SJCRH30 (cell line): ENCODE results near the gene ADSL. TPM values are rescaled to one million over a fixed set of nuclear protein-coding genes. Genes with fewer than 3 reads are reported as not detected.
A peak's percentile ranks its signal among the peaks of the same experiment; 100 is the strongest.

ENCODE experiments used
- DNase-seq, 2 experiments: peaks; one replicate each; pipeline ENCODE4 v3.0.0-alpha.2; 2015 to 2020
- H3K27ac ChIP-seq: fragments of 250-450 bp; sonication (Bioruptor Pico); 2 replicates; pipeline ENCODE4 v1.5.1; 2020; ENCODE audit warnings: mild to moderate bottlenecking, moderate library complexity
- H3K27me3 ChIP-seq: fragments of 250-450 bp; sonication (Bioruptor Pico); 2 replicates; pipeline ENCODE4 v1.5.1; 2020; ENCODE audit warnings: mild to moderate bottlenecking, moderate library complexity
- H3K36me3 ChIP-seq: fragments of 250-450 bp; sonication (Bioruptor Pico); 2 replicates; pipeline ENCODE4 v1.5.1; 2020; ENCODE audit warnings: mild to moderate bottlenecking, moderate library complexity
- H3K4me1 ChIP-seq: fragments of 250-450 bp; sonication (Bioruptor Pico); 2 replicates; pipeline ENCODE4 v1.5.1; 2020; ENCODE audit warnings: mild to moderate bottlenecking, moderate library complexity
- H3K4me3 ChIP-seq: fragments of 250-450 bp; sonication (Bioruptor Pico); 2 replicates; pipeline ENCODE4 v1.5.1; 2020; ENCODE audit warnings: mild to moderate bottlenecking, moderate library complexity
- H3K9me3 ChIP-seq: fragments of 250-450 bp; sonication (Bioruptor Pico); replicated peaks from 2 replicates; pipeline ENCODE4 v1.5.1; 2020; ENCODE audit warnings: mild to moderate bottlenecking, moderate library complexity
- total RNA-seq: library from RNA; depleted of rRNA; stranded (reverse); fragments of >200 nt; shearing (Covaris generic); gene quantifications from 2 replicates; pipeline ENCODE4 v1.2.3, GENCODE V29; 2014

The ADSL gene
- total RNA-seq, 1 experiment from 2014 or later = 134 TPM

DNA sequence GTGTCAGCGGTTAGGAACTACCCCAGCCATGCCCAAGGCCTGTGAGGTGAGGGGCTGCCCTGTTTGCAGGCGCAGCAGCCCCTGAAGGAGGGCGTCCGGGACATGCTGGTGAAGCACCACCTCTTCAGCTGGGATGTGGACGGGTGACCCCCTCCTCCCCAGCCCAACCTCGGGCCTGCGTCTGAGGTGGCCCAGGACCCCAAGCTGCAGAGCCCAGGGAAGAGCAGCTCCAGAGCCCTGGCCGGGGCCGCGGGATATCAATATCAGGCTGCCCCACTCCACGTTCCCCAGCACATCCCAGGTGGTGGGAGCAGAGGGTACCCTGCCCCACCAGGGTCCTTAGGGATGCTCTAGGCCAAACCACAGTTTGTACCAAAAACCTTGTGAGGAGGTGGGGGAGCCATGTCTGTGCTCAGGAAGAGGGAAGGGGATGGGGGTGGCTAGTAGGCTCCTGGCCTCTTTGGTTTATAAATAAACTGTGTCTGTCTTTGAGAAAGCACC, 63.4 kb downstream of the ADSL start:
- Histone ChIP-seq H3K9me3 (no peaks in the 10 kb centered on the region), H3K4me1 (no peaks in the 10 kb centered on the region), H3K27me3 (no peaks in the 10 kb centered on the region), H3K36me3 (peaks cover 21% of the 10 kb centered on the region; the same call in 1 of the 2 replicates), H3K27ac (no peak overlapping the region), H3K4me3 (no peak overlapping the region)
- DNase-seq = no peak

DNA sequence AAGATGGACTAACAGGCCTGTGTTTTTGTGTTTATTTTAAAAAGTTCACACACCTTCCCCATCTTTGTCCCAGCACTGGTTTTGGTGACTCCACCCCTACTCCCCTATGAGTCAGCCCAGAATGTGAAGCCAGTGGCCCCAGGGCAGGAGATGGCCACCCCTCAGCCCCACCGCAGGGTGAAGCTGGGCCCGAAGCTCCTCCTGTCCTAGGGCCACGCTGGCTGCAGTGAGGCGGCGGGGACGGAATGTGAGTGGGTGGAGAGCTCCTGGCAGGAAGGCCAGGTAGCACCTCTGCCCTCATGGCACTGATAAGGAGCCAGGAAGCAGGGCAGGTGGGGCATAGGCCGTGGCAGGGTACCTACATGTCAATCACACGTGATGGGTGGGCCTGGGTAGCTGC, 64.0 kb downstream of the ADSL start:
- DNase-seq = no peak
- H3K9me3 ChIP-seq = no peaks in the 10 kb centered on the region
- H3K27me3 ChIP-seq = no peaks in the 10 kb centered on the region
- H3K27ac ChIP-seq = no peak overlapping the region
- peaks cover 19% of the 10 kb centered on the region; the same call in 1 of the 2 replicates for H3K36me3 ChIP-seq
- H3K4me1 ChIP-seq = no peaks in the 10 kb centered on the region
- no peak overlapping the region for H3K4me3 ChIP-seq

DNA sequence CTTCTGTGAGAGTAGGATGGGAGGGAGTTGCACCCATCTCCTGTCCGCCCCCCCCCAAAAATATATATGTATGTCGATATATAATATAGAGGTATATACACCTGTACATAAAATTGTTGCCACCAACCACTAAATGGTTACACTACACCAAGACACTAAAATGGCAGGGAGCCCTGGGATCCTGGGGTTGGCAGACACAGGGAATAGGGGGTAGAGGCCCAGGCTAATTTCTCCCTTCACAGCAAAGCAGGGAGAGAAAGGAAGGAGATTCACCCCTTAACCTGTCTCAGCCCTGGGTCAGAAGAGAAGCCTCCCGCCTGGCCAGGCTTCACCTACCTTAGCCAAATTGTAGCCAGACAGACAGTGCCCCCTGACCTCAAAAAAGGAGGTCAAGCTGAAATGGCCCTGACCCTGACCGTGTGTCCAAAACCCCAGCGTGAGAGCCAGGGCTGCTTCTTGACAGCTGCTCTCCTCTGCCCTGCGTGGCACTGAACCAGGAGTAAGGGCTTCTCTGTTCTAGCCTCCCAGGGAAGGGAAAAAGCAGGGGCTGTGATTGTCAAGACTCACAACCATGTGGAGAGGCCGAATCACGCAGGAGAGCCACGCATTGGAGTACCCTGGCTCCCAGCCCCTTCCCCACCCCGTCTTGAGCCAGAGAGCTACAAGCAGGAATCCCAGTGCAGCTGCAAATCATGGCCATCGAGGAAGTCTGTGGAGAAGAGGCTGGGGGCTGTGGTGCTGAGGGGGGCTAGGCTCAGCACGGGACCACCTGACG, 64.6 kb downstream of the ADSL start:
- Histone ChIP-seq H3K4me1 (no peaks in the 10 kb centered on the region), H3K9me3 (no peaks in the 10 kb centered on the region), H3K27me3 (no peaks in the 10 kb centered on the region), H3K27ac (no peak overlapping the region), H3K36me3 (peaks cover 16% of the 10 kb centered on the region; the same call in 1 of the 2 replicates), H3K4me3 (no peak overlapping the region)
- DNase-seq = no peak

DNA sequence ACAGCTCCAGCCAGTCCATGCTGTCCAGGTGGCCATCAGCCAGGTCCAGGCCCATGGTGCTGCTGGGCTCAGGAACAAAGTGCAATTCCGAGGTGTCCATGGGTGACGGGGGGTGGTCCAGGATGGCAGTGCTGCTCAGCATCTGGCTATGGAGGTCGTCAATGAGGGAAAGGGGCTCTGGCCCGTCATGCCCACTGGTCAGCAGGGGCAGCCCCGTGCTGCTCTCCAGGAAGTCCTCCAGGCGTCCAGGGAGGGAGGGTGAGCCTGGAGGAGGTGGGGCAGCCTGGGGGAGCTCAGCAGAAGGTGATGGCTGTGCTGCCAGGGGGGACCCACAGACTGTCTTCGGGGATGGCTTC, 65.2 kb downstream of the ADSL start:
- Histone ChIP-seq H3K9me3 (no peaks in the 10 kb centered on the region), H3K27me3 (no peaks in the 10 kb centered on the region), H3K27ac (no peak overlapping the region), H3K4me3 (no peak overlapping the region), H3K4me1 (no peaks in the 10 kb centered on the region), H3K36me3 (peaks cover 16% of the 10 kb centered on the region; the same call in 1 of the 2 replicates)
- DNase-seq = no peak

DNA sequence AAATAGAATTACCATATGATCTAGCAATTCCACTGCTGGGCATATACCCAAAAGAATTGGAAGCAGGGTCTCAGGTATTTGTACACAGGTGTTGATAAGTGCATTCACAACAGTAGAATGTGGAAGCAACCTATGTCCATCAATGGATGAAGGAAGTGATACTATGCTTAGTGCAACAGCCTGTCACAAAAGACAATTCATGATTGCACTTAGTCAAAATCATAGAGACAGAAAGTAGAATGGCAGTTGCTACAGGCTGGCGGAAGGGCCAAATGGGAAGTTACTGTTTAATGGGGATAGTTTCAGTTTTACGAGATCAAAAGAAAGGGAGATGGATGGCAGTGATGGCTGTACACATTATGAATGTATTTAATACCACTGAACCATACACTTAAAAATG, 66.1 kb downstream of the ADSL start:
- Histone ChIP-seq H3K9me3 (no peaks in the 10 kb centered on the region), H3K36me3 (peaks cover 16% of the 10 kb centered on the region; the same call in 1 of the 2 replicates), H3K4me3 (no peak overlapping the region), H3K27ac (no peak overlapping the region), H3K27me3 (no peaks in the 10 kb centered on the region), H3K4me1 (no peaks in the 10 kb centered on the region)
- no peak for DNase-seq

DNA sequence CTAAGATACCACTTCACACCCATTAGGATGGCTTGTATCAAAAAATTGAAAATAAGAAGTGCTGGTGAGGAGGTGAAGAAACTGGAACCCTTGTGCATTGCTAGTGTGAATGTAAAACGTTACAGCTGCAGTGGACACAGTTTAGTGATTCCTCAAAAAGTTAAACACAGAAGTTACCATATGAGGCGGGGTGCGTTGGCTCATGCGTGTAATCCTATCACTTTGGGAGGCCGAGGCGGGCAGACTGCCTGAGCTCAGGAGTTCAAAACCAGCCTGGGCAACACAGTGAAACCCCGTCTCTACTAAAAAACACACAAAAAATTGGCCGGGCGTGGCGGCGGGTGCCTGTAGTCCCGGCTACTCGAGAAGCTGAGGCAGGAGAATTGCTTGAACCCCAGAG, 67.6 kb downstream of the ADSL start:
- H3K36me3 ChIP-seq = peaks cover 16% of the 10 kb centered on the region; the same call in 1 of the 2 replicates
- no peak for DNase-seq
- no peaks in the 10 kb centered on the region for H3K27me3 ChIP-seq
- no peaks in the 10 kb centered on the region for H3K9me3 ChIP-seq
- no peak overlapping the region for H3K27ac ChIP-seq
- H3K4me3 ChIP-seq = no peak overlapping the region
- H3K4me1 ChIP-seq = peaks cover 7% of the 10 kb centered on the region

DNA sequence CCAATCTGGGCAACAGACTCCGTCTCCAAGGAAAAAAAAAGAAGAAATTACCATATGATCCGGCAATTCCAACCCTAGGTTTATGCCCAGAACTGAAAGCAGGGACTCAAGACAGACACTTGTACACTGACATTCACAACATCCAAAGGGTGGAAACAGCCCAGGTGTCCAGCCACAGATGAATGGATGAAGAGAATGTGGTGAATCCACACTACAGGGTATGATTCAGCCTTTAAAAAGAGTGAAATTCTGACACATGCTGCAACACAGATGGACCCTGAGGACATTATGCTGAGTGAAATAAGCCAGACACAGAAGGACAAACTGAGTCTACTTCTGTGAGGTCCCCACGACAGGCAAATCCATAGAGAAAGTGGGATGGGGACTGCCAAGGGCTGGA, 68.0 kb downstream of the ADSL start:
- peaks cover 9% of the 10 kb centered on the region for H3K4me1 ChIP-seq
- DNase-seq = no peak
- H3K36me3 ChIP-seq = peaks cover 16% of the 10 kb centered on the region; the same call in 1 of the 2 replicates
- no peak overlapping the region for H3K27ac ChIP-seq
- no peak overlapping the region for H3K4me3 ChIP-seq
- H3K9me3 ChIP-seq = no peaks in the 10 kb centered on the region
- no peaks in the 10 kb centered on the region for H3K27me3 ChIP-seq

DNA sequence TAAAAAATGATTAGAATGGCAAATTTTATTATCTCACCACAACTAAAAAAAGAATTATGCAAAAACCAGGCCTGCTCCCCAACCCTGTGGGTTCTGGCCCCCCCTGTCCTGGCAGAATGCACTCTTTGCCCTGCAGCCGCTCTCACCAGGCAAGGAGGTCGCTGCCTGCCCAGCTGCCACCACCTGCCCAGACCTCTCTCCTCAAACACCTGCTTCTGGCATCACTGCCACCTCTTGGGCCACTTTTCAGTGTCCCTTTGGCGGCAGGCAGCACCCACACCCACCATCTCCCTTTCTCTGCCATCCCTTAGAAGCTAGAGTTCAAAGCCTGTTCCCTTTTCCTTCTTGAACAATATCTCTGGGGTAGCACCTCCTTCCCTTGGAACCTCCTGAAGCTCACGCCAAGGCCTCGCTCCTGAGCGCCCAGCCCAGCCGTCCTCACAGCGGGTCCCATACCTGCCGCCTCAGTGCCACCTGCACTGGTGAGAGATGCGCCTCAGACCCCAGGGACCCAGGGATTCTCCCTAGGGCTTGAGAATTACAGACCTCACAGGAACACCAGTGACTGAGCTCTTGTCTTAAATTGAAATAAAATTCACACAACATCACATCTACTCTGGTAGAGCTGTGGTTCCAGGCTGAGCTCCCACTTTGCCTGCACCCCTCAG, 68.7 kb downstream of the ADSL start:
- no peak for DNase-seq
- Histone ChIP-seq H3K4me3 (no peak overlapping the region), H3K9me3 (no peaks in the 10 kb centered on the region), H3K27me3 (no peaks in the 10 kb centered on the region), H3K36me3 (peaks cover 14% of the 10 kb centered on the region; the same call in 1 of the 2 replicates), H3K27ac (no peak overlapping the region), H3K4me1 (peaks cover 9% of the 10 kb centered on the region)

DNA sequence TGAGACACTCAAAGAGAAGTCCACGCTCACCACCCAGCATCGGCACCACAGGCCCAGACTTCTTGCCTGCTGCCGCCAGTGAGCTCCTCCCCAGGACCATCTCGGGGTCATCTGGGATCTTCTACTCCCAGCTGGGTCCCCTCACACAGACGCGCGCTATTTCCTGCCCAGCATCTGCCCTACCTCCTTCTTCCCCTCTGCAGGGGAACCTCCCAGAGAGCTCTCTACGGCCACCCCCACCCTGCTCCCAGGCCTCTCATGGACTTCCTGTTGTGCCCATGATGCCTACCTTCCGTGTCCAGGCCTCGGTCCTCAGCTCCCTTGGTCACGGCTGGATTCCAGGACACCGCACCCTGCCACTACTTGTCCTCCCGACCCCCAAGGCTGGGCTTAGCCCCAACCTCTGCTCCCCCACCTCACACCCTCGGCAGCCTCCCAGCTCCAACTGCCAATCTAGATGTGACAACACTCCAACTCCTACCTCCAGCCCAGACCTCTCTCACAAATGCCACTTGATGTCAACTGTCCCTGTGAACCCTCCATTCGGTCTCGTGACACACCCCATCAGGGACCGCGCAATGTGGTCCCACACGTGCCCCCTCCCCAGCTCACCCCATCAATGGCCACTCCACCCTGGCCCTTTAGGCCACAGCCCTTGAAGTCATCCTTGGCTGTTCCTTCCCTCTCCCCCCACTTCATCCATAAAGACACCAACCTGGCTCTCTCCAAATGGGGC, 69.4 kb downstream of the ADSL start:
- H3K27me3 ChIP-seq = no peaks in the 10 kb centered on the region
- peaks cover 9% of the 10 kb centered on the region; the same call in 1 of the 2 replicates for H3K36me3 ChIP-seq
- H3K4me1 ChIP-seq = peaks cover 9% of the 10 kb centered on the region
- no peak overlapping the region for H3K4me3 ChIP-seq
- H3K27ac ChIP-seq = no peak overlapping the region
- no peaks in the 10 kb centered on the region for H3K9me3 ChIP-seq
- DNase-seq = no peak

DNA sequence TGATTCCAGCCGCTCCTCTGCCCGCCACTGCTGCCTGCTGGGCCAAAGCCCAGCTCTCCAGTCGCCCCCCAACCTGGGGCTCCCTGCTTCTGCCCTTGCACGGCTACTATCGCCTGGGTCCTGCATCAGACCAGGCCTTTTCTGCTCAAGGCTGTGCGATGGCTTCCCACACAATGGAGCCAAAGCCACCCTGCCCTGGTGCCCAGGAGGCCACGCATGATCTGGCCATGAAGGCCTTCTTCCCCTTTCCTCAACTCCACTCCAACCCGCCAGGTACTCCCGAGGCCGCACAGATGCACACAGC, 69.9 kb downstream of the ADSL start:
- no peak for DNase-seq
- Histone ChIP-seq H3K4me1 (peaks cover 9% of the 10 kb centered on the region), H3K9me3 (no peaks in the 10 kb centered on the region), H3K27me3 (no peaks in the 10 kb centered on the region), H3K4me3 (no peak overlapping the region), H3K36me3 (peaks cover 9% of the 10 kb centered on the region; the same call in 1 of the 2 replicates), H3K27ac (no peak overlapping the region)

DNA sequence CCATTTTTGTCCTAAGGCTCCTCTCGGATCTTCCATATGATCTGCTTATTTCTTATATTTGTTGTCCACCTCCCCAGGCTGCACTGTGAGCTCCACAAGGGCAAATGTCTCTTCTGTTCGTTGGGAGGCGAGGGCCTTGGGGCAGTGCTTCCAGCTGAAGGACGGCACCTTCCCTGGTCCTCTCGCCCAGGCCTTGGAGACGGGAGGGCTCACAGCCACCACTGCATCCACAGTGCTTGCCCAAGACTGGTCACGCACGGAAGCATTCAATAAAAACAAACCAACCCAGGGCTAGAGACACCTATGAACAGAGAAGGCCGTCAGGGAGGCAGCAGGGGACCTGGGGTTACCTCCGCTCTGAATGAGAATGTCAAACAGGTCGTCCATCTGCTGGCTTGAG, 70.3 kb downstream of the ADSL start:
- peaks cover 9% of the 10 kb centered on the region; the same call in 1 of the 2 replicates for H3K36me3 ChIP-seq
- no peak overlapping the region for H3K27ac ChIP-seq
- H3K27me3 ChIP-seq = no peaks in the 10 kb centered on the region
- peaks cover 9% of the 10 kb centered on the region for H3K4me1 ChIP-seq
- H3K4me3 ChIP-seq = no peak overlapping the region
- no peaks in the 10 kb centered on the region for H3K9me3 ChIP-seq
- DNase-seq = no peak

DNA sequence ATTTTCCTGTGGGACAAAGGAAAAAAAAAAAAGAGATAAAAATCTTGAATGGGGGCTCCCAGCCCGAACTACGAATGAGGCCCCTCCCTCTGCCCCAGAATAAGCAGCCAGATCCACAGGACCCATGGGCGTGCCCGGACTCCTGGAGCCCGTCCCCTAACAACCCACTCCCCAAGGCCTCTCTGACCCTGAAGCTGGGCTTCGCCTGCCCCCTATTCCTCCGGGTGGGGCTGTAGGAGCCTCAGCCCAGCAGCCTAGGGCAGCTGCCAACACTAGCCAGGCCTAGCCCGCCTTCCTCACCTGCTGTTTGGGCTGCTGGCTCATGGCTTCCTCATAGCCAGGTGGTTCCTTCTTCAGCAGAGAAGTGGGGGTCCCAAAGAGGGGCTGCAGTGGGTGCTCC, 70.7 kb downstream of the ADSL start:
- DNase-seq = no peak
- Histone ChIP-seq H3K4me3 (no peak overlapping the region), H3K27ac (no peak overlapping the region), H3K27me3 (no peaks in the 10 kb centered on the region), H3K9me3 (no peaks in the 10 kb centered on the region), H3K4me1 (peaks cover 9% of the 10 kb centered on the region), H3K36me3 (peaks cover 6% of the 10 kb centered on the region; the same call in 1 of the 2 replicates)

DNA sequence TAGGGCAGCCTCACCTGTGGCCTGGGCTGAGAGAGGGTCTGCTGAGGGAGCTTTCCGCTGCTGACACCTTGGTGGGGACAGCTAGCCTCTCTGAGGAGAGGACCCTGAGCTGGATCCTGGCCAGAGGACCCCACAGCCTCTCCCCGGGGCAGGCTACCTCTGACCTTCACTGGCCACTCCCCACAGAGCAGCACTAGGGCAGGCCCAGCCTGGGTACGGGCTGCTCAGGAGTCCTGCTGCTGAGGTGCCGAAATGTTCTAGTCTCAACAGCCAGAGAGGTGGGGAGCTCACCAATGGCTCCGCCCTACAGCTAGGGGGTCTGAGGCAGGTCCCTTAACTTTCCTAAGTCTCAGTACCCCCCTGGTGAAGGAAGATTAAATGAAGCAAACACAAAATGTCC, 71.6 kb downstream of the ADSL start:
- 0 out of 2 replicates have a peak, but pooled peaks cover 2% of the 10 kb centered on the region for H3K36me3 ChIP-seq
- H3K4me3 ChIP-seq = no peak overlapping the region
- no peaks in the 10 kb centered on the region for H3K9me3 ChIP-seq
- peak overlapping the region; percentile 46 for H3K27ac ChIP-seq
- H3K4me1 ChIP-seq = peaks cover 9% of the 10 kb centered on the region
- no peak for DNase-seq
- no peaks in the 10 kb centered on the region for H3K27me3 ChIP-seq

DNA sequence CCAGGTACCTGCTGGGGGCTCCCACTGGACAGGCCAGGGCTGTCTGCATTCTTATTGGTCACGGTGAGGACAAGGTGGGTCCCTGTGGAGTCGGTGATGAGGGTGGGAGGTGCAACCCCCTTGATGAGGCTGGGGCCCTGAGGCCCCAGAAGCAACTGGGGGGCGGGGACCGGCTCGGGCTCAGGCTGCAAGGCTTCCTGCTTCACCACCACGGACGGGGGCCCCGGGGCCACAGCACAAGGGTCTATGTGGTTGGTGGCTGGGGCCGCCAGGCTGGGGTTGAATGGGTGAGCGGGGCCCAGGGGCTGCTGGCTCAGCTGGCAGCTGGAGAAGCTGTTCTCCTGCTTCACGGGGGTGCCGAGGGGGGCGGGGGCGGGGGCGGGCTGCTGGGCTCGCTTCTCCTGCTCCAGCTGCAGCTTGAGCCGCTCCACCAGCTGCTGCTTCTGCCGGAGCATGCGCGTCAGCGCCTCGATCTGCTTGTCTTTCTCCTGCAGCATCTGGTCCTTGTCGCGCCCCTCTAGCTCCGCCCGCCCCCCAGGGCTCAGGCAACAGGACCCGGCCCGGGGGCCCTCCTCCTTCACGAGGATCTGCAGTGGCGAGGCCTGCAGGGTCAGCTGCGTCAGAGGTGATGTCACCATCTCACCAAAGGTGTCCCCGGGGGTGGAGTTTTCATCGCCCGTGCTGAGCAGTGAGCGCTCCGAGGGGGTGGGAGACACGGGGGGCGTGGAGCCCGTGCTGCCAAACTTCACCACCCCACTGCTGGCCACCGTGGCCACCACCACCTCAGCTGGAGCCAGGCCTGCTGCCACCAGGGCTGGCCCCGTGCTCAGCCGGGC, 72.3 kb downstream of the ADSL start:
- Histone ChIP-seq H3K27me3 (no peaks in the 10 kb centered on the region), H3K36me3 (no peaks in the 10 kb centered on the region), H3K9me3 (no peaks in the 10 kb centered on the region), H3K4me1 (peaks cover 9% of the 10 kb centered on the region), H3K27ac (peak overlapping the region; percentile 46), H3K4me3 (no peak overlapping the region)
- DNase-seq = peak; percentile 90 to 93
